ENCODE measurements around the gene HOXC6. TPM values are rescaled to one million over a fixed set of nuclear protein-coding genes. Genes with fewer than 3 reads are reported as not detected.

Gene HOXC6
- total and polyA plus RNA-seq, 4 experiments from 2014 or later = not detected

DNA sequence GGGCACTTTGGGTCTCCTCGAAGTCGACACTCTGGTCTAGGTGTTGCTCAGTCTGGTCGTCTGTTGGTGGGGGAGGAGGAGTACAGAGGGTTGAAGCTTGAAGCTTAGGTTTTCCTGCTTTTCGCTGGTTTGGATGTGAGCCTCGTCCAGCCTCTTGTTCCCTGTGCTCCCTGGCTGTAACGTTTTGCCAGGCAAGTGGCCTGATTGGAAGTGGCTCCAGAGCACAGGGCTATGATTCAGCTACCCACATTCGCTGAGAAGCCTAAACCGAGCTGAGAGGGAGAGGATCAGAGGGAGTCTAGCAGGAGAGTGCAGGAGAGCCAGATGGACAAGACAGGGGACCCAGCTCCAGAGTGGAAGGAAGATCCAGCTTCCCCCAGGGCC lies 37.2 kb upstream of the HOXC6 start:
- Mint-ChIP-seq H3K27me3 (peaks cover 86 to 90% of the 10 kb centered on the region in 2 donors), H3K36me3 (no peaks in the 10 kb centered on the region), H3K4me3 (no peak overlapping the region), H3K9me3 (peaks cover 0 to 13% (median 1%) of the 10 kb centered on the region in 8 donors), H3K4me1 (peaks cover 26 to 67% (median 34%) of the 10 kb centered on the region in 4 donors), H3K27ac (peak overlapping the region in 1 of 7 donors; percentile 67)
- CTCF ChIA-PET (ENCODE audit: partially characterized antibody) = interaction anchor here (1.2 to 2.2 kb wide), 4 partner anchors 11 to 216 kb away, joined by 3 to 7 read pairs (median 4); no protein-coding TSS in a partner anchor
- Histone ChIP-seq H3K36me3 (ENCODE audit: insufficient read depth, low read length) (no peaks in the 10 kb centered on the region), H3K27ac (ENCODE audit: low read depth, low read length) (no peak overlapping the region), H3K27me3 (ENCODE audit: insufficient read depth, low read length) (peaks cover 98% of the 10 kb centered on the region), H3K4me1 (ENCODE audit: insufficient read depth, low read length) (peaks cover 40% of the 10 kb centered on the region), H3K9me3 (ENCODE audit: control insufficient read depth in 1 of 2, low read length in 2 of 2) (no peaks in the 10 kb centered on the region), H3K4me3 (ENCODE audit: low read length in 2 of 2) (no peak overlapping the region)
- intact Hi-C loops (cut with micrococcal nuclease) = loop anchor here (10.0 kb wide), 1 partner anchor 364 kb away; no protein-coding TSS in a partner anchor
- POLR2A ChIA-PET (ENCODE audit: partially characterized antibody) = interaction anchor here (0.8 to 1.0 kb wide), 2 partner anchors 14 to 29 kb away, joined by 3 read pairs; no protein-coding TSS in a partner anchor
- no peak for DNase-seq

DNA sequence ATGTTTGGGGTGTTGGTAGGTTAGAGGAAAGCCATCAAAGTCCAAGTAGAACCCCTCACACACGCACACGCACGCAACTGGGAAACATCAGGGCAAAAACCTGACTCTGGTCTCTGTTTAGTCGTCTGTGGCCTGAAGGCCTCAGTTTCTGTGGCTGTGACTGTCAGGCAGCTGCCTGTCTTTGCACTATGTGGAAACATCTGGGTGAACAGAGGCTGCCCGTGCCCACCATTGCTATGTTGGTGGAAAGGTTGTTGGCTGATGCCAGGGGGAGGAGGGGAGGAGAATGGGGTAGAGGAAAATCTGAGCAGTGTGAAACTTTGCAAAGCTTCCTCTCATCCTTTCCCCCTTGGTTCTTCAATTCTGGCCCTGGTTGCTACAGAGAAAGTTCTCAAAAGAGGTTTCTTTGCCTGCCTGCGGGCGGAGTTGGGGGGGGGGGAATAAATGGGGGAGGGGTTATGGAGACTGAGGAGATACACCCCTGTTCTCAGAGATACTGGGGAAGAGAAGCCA lies 35.8 kb upstream of the HOXC6 start:
- H3K27me3 Mint-ChIP-seq = peaks cover 78 to 87% of the 10 kb centered on the region in 2 donors
- Histone ChIP-seq H3K4me3 (ENCODE audit: low read length in 2 of 2) (no peak overlapping the region), H3K4me1 (ENCODE audit: insufficient read depth, low read length) (peaks cover 46% of the 10 kb centered on the region), H3K36me3 (ENCODE audit: insufficient read depth, low read length) (no peaks in the 10 kb centered on the region), H3K27ac (ENCODE audit: low read depth, low read length) (no peak overlapping the region), H3K27me3 (ENCODE audit: insufficient read depth, low read length) (peaks cover 98% of the 10 kb centered on the region), H3K9me3 (ENCODE audit: control insufficient read depth in 1 of 2, low read length in 2 of 2) (no peaks in the 10 kb centered on the region)
- H3K4me3 Mint-ChIP-seq = no peak overlapping the region
- H3K9me3 Mint-ChIP-seq = peaks cover 0 to 7% (median 1%) of the 10 kb centered on the region in 8 donors
- intact Hi-C loops (cut with micrococcal nuclease) = loop anchor here (10.0 kb wide), 1 partner anchor 362 kb away; no protein-coding TSS in a partner anchor
- peak overlapping the region in 3 of 7 donors; percentile 19 to 43 (median 31) for H3K27ac Mint-ChIP-seq
- H3K4me1 Mint-ChIP-seq = peaks cover 24 to 71% (median 33%) of the 10 kb centered on the region in 4 donors
- DNase-seq = no peak
- H3K36me3 Mint-ChIP-seq = no peaks in the 10 kb centered on the region
- ChIA-PET CTCF (ENCODE audit: partially characterized antibody) (interaction anchor here (1.9 to 2.2 kb wide), 2 partner anchors 9 to 215 kb away, joined by 4 to 7 read pairs; no protein-coding TSS in a partner anchor), POLR2A (ENCODE audit: partially characterized antibody) (no interaction called here)

- DNase-seq = no peak
- Mint-ChIP-seq H3K27me3 (peaks cover 79 to 87% of the 10 kb centered on the region in 2 donors), H3K36me3 (no peaks in the 10 kb centered on the region), H3K4me1 (peaks cover 24 to 71% (median 37%) of the 10 kb centered on the region in 4 donors), H3K27ac (peak overlapping the region in 3 of 7 donors; percentile 51 to 86 (median 80)), H3K4me3 (peak overlapping the region in 7 of 8 donors; percentile 41 to 82 (median 66)), H3K9me3 (peaks cover 0 to 8% (median 1%) of the 10 kb centered on the region in 8 donors)
- ChIA-PET POLR2A (ENCODE audit: partially characterized antibody) (no interaction called here), CTCF (ENCODE audit: partially characterized antibody) (no interaction called here)
- Histone ChIP-seq H3K4me1 (ENCODE audit: insufficient read depth, low read length) (peaks cover 46% of the 10 kb centered on the region), H3K27ac (ENCODE audit: low read depth, low read length) (no peak overlapping the region), H3K36me3 (ENCODE audit: insufficient read depth, low read length) (no peaks in the 10 kb centered on the region), H3K27me3 (ENCODE audit: insufficient read depth, low read length) (peaks cover 96% of the 10 kb centered on the region), H3K9me3 (ENCODE audit: control insufficient read depth in 1 of 2, low read length in 2 of 2) (no peaks in the 10 kb centered on the region), H3K4me3 (ENCODE audit: low read length in 2 of 2) (no peak overlapping the region)
- intact Hi-C loops (cut with micrococcal nuclease) = loop anchor here (10.0 kb wide), 1 partner anchor 361 kb away; no protein-coding TSS in a partner anchor
Observed at GRCh38 chr12:53993162-53994008, 34.9 kb upstream of the HOXC6 start.

GRCh38 chr12:53994009-53994263 lies 34.3 kb upstream of the HOXC6 start:
- Histone ChIP-seq H3K27ac (ENCODE audit: low read depth, low read length) (no peak overlapping the region), H3K27me3 (ENCODE audit: insufficient read depth, low read length) (peaks cover 96% of the 10 kb centered on the region), H3K9me3 (ENCODE audit: control insufficient read depth in 1 of 2, low read length in 2 of 2) (no peaks in the 10 kb centered on the region), H3K4me3 (ENCODE audit: low read length in 2 of 2) (no peak overlapping the region), H3K4me1 (ENCODE audit: insufficient read depth, low read length) (peaks cover 42% of the 10 kb centered on the region), H3K36me3 (ENCODE audit: insufficient read depth, low read length) (no peaks in the 10 kb centered on the region)
- peaks cover 24 to 71% (median 36%) of the 10 kb centered on the region in 4 donors for H3K4me1 Mint-ChIP-seq
- intact Hi-C loops (cut with micrococcal nuclease) = loop anchor here (10.0 kb wide), 1 partner anchor 361 kb away; no protein-coding TSS in a partner anchor
- H3K27me3 Mint-ChIP-seq = peaks cover 80 to 89% of the 10 kb centered on the region in 2 donors
- POLR2A ChIA-PET (ENCODE audit: partially characterized antibody) = no interaction called here
- peak overlapping the region in 3 of 7 donors; percentile 51 to 86 (median 80) for H3K27ac Mint-ChIP-seq
- peaks cover 0 to 12% (median 1%) of the 10 kb centered on the region in 8 donors for H3K9me3 Mint-ChIP-seq
- peak overlapping the region in 7 of 8 donors; percentile 14 to 82 (median 66) for H3K4me3 Mint-ChIP-seq
- no peak for DNase-seq
- no peaks in the 10 kb centered on the region for H3K36me3 Mint-ChIP-seq
- CTCF ChIA-PET (ENCODE audit: partially characterized antibody) = no interaction called here

GRCh38 chr12:53994264-53995001 lies 33.8 kb upstream of the HOXC6 start:
- peaks cover 37% of the 10 kb centered on the region for H3K4me1 ChIP-seq (ENCODE audit: insufficient read depth, low read length)
- no peaks in the 10 kb centered on the region for H3K36me3 ChIP-seq (ENCODE audit: insufficient read depth, low read length)
- peaks cover 0 to 11% (median 1%) of the 10 kb centered on the region in 8 donors for H3K9me3 Mint-ChIP-seq
- peak overlapping the region; percentile 68 to 89 (median 80) for H3K4me3 Mint-ChIP-seq
- peaks cover 77 to 86% of the 10 kb centered on the region in 2 donors for H3K27me3 Mint-ChIP-seq
- no peak for DNase-seq
- peaks cover 93% of the 10 kb centered on the region for H3K27me3 ChIP-seq (ENCODE audit: insufficient read depth, low read length)
- ChIA-PET CTCF (ENCODE audit: partially characterized antibody) (no interaction called here), POLR2A (ENCODE audit: partially characterized antibody) (no interaction called here)
- no peaks in the 10 kb centered on the region for H3K36me3 Mint-ChIP-seq
- H3K27ac ChIP-seq (ENCODE audit: low read depth, low read length) = no peak overlapping the region
- H3K9me3 ChIP-seq (ENCODE audit: control insufficient read depth in 1 of 2, low read length in 2 of 2) = no peaks in the 10 kb centered on the region
- H3K4me1 Mint-ChIP-seq = peaks cover 20 to 71% (median 32%) of the 10 kb centered on the region in 4 donors
- peak overlapping the region in 4 of 7 donors; percentile 43 to 86 (median 66) for H3K27ac Mint-ChIP-seq
- no peak overlapping the region for H3K4me3 ChIP-seq (ENCODE audit: low read length in 2 of 2)
- intact Hi-C loops (cut with micrococcal nuclease) = loop anchor here (10.0 kb wide), 1 partner anchor 360 kb away; no protein-coding TSS in a partner anchor

DNA sequence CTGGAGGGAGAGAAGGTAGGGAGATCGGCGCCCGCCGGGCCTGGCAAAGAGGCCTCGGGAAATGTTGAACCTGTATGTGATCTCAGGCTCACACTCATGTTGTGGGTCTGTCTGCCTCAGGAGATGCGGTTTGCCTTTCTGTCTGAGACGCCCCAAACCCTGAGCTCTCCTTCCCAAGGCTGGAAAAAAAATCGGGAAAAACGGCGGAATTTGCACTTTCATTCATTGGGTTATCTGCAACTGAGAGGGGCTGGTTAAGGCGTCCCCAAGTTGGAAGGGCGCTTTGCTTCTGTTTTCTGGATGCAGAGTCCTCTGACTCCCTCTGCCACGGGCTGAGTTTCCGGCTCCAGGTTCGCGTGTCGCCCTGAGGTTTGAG lies 33.2 kb upstream of the HOXC6 start:
- H3K4me3 Mint-ChIP-seq = peak overlapping the region; percentile 68 to 89 (median 80)
- Histone ChIP-seq H3K27ac (ENCODE audit: low read depth, low read length) (no peak overlapping the region), H3K36me3 (ENCODE audit: insufficient read depth, low read length) (no peaks in the 10 kb centered on the region), H3K4me3 (ENCODE audit: low read length in 2 of 2) (peak overlapping the region; percentile 29 to 64), H3K27me3 (ENCODE audit: insufficient read depth, low read length) (peaks cover 93% of the 10 kb centered on the region), H3K9me3 (ENCODE audit: control insufficient read depth in 1 of 2, low read length in 2 of 2) (no peaks in the 10 kb centered on the region), H3K4me1 (ENCODE audit: insufficient read depth, low read length) (peaks cover 37% of the 10 kb centered on the region)
- peaks cover 77 to 84% of the 10 kb centered on the region in 2 donors for H3K27me3 Mint-ChIP-seq
- H3K4me1 Mint-ChIP-seq = peaks cover 15 to 71% (median 32%) of the 10 kb centered on the region in 4 donors
- H3K27ac Mint-ChIP-seq = peak overlapping the region in 3 of 7 donors; percentile 23 to 80 (median 77)
- H3K36me3 Mint-ChIP-seq = no peaks in the 10 kb centered on the region
- intact Hi-C loops (cut with micrococcal nuclease) = loop anchor here (10.0 kb wide), 1 partner anchor 360 kb away; no protein-coding TSS in a partner anchor
- H3K9me3 Mint-ChIP-seq = peaks cover 0 to 11% (median 1%) of the 10 kb centered on the region in 8 donors
- POLR2A ChIA-PET (ENCODE audit: partially characterized antibody) = interaction anchor here (0.6 kb wide), 1 partner anchor 39 kb away, joined by 3 read pairs; no protein-coding TSS in a partner anchor
- DNase-seq = no peak
- CTCF ChIA-PET (ENCODE audit: partially characterized antibody) = no interaction called here

All from CD4-positive, alpha-beta memory T cell (primary cell).